ENCODE measurements around the gene MMP2. TPM values are rescaled to one million over a fixed set of nuclear protein-coding genes. Genes with fewer than 3 reads are reported as not detected.

Gene MMP2
- total and polyA plus RNA-seq, 2 of the 13 experiments (the other 11 are each of a cell fraction or from before 2014, with no cell fraction given), result 0.31 to 1.3 TPM

DNA sequence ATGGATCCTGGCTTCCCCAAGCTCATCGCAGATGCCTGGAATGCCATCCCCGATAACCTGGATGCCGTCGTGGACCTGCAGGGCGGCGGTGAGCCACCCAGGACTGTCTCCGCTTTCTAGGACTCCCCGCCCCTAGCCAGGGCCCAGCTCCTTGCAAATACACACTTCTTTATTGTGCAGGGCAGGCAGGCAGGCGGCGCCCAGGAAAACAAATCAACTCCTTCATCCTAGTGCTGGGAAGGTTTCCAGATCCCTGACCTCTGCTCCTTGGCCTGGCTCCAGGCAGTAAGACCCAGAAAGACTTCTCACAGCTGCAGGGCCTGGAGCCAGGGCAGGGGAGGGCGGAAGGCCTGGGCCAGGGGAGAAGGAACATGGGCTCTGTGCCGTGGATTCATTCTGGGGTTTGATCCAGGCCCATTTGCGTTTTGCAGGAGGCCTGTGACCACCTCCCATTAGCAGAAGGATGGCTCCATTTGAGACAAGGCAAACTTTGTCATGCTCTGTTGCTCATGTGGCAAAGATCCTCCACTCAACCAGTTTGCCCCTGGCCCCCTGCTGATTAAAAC is 23.9 kb downstream of the MMP2 start (continued):
- TF ChIP-seq, protein P1, sequence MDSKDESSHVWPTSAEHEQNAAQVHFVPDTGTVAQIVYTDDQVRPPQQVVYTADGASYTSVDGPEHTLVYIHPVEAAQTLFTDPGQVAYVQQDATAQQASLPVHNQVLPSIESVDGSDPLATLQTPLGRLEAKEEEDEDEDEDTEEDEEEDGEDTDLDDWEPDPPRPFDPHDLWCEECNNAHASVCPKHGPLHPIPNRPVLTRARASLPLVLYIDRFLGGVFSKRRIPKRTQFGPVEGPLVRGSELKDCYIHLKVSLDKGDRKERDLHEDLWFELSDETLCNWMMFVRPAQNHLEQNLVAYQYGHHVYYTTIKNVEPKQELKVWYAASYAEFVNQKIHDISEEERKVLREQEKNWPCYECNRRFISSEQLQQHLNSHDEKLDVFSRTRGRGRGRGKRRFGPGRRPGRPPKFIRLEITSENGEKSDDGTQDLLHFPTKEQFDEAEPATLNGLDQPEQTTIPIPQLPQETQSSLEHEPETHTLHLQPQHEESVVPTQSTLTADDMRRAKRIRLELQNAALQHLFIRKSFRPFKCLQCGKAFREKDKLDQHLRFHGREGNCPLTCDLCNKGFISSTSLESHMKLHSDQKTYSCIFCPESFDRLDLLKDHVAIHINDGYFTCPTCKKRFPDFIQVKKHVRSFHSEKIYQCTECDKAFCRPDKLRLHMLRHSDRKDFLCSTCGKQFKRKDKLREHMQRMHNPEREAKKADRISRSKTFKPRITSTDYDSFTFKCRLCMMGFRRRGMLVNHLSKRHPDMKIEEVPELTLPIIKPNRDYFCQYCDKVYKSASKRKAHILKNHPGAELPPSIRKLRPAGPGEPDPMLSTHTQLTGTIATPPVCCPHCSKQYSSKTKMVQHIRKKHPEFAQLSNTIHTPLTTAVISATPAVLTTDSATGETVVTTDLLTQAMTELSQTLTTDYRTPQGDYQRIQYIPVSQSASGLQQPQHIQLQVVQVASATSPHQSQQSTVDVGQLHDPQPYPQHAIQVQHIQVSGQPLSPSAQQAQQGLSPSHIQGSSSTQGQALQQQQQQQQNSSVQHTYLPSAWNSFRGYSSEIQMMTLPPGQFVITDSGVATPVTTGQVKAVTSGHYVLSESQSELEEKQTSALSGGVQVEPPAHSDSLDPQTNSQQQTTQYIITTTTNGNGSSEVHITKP (CRISPR knock-in tag; IDR thresholded peaks at IDR 0.05; ENCODE audit: low read depth), result no peak
- no peak for TF ChIP-seq ELF4 (CRISPR knock-in tag; IDR thresholded peaks at IDR 0.05; ENCODE audit: borderline replicate concordance)
- TF ChIP-seq ZNF335 (CRISPR knock-in tag; IDR thresholded peaks at IDR 0.05), result 0 out of 2 replicates have a peak, but pooled peaks have one; percentile 50
- peak; percentile 31; the same call in 1 of the 2 replicates for TF ChIP-seq CREM (IDR thresholded peaks at IDR 0.05)
- TF ChIP-seq CREM (CRISPR knock-in tag; IDR thresholded peaks at IDR 0.05), result no peak
- 0 out of 2 replicates have a peak, but pooled peaks have one; percentile 51 for TF ChIP-seq THAP11 (CRISPR knock-in tag; IDR thresholded peaks at IDR 0.05)
- 0 out of 2 replicates have a peak, but pooled peaks have one; percentile 35 for TF ChIP-seq NCOA2 (CRISPR knock-in tag; IDR thresholded peaks at IDR 0.05)
- TF ChIP-seq, protein P2, sequence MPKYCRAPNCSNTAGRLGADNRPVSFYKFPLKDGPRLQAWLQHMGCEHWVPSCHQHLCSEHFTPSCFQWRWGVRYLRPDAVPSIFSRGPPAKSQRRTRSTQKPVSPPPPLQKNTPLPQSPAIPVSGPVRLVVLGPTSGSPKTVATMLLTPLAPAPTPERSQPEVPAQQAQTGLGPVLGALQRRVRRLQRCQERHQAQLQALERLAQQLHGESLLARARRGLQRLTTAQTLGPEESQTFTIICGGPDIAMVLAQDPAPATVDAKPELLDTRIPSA (CRISPR knock-in tag; IDR thresholded peaks at IDR 0.05; ENCODE audit: borderline replicate concordance), result no peak
- TF ChIP-seq FOSL2 (CRISPR knock-in tag; IDR thresholded peaks at IDR 0.05), result peak; percentile 50
- TF ChIP-seq SP1 (IDR thresholded peaks at IDR 0.05), result no peak
- TF ChIP-seq SP1 (CRISPR knock-in tag; IDR thresholded peaks at IDR 0.05), result no peak
- TF ChIP-seq HCFC1 (IDR thresholded peaks at IDR 0.05; ENCODE audit: low read depth, low read length), result no peak
- TF ChIP-seq XRCC5 (optimal IDR thresholded peaks at IDR 0.05; ENCODE audit: low read length), result peak; percentile 82
- TF ChIP-seq, protein P3, sequence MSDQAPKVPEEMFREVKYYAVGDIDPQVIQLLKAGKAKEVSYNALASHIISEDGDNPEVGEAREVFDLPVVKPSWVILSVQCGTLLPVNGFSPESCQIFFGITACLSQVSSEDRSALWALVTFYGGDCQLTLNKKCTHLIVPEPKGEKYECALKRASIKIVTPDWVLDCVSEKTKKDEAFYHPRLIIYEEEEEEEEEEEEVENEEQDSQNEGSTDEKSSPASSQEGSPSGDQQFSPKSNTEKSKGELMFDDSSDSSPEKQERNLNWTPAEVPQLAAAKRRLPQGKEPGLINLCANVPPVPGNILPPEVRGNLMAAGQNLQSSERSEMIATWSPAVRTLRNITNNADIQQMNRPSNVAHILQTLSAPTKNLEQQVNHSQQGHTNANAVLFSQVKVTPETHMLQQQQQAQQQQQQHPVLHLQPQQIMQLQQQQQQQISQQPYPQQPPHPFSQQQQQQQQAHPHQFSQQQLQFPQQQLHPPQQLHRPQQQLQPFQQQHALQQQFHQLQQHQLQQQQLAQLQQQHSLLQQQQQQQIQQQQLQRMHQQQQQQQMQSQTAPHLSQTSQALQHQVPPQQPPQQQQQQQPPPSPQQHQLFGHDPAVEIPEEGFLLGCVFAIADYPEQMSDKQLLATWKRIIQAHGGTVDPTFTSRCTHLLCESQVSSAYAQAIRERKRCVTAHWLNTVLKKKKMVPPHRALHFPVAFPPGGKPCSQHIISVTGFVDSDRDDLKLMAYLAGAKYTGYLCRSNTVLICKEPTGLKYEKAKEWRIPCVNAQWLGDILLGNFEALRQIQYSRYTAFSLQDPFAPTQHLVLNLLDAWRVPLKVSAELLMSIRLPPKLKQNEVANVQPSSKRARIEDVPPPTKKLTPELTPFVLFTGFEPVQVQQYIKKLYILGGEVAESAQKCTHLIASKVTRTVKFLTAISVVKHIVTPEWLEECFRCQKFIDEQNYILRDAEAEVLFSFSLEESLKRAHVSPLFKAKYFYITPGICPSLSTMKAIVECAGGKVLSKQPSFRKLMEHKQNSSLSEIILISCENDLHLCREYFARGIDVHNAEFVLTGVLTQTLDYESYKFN (CRISPR knock-in tag; conservative IDR thresholded peaks at IDR 0.05), result no peak
- TF ChIP-seq ZNF329 (CRISPR knock-in tag; IDR thresholded peaks at IDR 0.05; ENCODE audit: low read depth), result no peak
- no peak for TF ChIP-seq FOXC1 (CRISPR knock-in tag; IDR thresholded peaks at IDR 0.05; ENCODE audit: borderline replicate concordance)
- TF ChIP-seq NR2F1 (CRISPR knock-in tag; IDR thresholded peaks at IDR 0.05), result peak; percentile 23 to 63; a peak in 2 of 4 replicates
- 0 out of 4 replicates have a peak, but pooled peaks of 1 of the 2 experiments have one; percentile 26 for TF ChIP-seq KLF16 (CRISPR knock-in tag; IDR thresholded peaks at IDR 0.05)
- no peak for TF ChIP-seq KDM5B (CRISPR knock-in tag; IDR thresholded peaks at IDR 0.05; ENCODE audit: borderline replicate concordance)
- TF ChIP-seq KLF12 (CRISPR knock-in tag; IDR thresholded peaks at IDR 0.05; ENCODE audit: borderline replicate concordance), result no peak
- peak; percentile 35; the same call in 1 of the 2 replicates for TF ChIP-seq KDM2A (CRISPR knock-in tag; IDR thresholded peaks at IDR 0.05; ENCODE audit: borderline replicate concordance, low read depth)
- TF ChIP-seq, protein P4, sequence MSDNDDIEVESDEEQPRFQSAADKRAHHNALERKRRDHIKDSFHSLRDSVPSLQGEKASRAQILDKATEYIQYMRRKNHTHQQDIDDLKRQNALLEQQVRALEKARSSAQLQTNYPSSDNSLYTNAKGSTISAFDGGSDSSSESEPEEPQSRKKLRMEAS (IDR thresholded peaks at IDR 0.05), result peak; percentile 12; the same call in 1 of the 2 replicates
- 0 out of 2 replicates have a peak, but pooled peaks have one; percentile 30 for TF ChIP-seq HNRNPL (IDR thresholded peaks at IDR 0.05; ENCODE audit: low read depth, low read length)

Measured in HepG2 (cell line).